GM12865 (cell line): ENCODE results near the gene WDR45B.

Experiments
- DNase-seq: peaks from one replicate; pipeline ENCODE4 v3.0.0; 2010; ENCODE audit warnings: low read depth
- H3K4me3 ChIP-seq: 2 replicates; pipeline ENCODE4 v1.5.1; 2011; ENCODE audit warnings: mild to moderate bottlenecking, low read depth, low read length, control low read depth
- CTCF ChIP-seq: IDR thresholded peaks from 2 replicates; pipeline ENCODE4 v1.5.1; 2011; ENCODE audit warnings: low read length, control low read depth, low read depth, inconsistent platforms; ENCODE audit not compliant: insufficient read depth; ENCODE audit errors: missing control alignments

Gene WDR45B

GRCh38 chr17:82649501-82650261, 1.4 kb upstream of the WDR45B start:
- H3K4me3 ChIP-seq, result no peak overlapping the region
- TF ChIP-seq CTCF, result no peak
- DNase-seq, result no peak

GRCh38 chr17:82648742-82649331, 593 bp upstream of the WDR45B start:
- no peak for DNase-seq
- H3K4me3 ChIP-seq, result peak overlapping the region; percentile 68
- no peak for TF ChIP-seq CTCF

- TF ChIP-seq CTCF, result peak; percentile 5
- peak overlapping the region; percentile 91 for H3K4me3 ChIP-seq
- DNase-seq, result peak; percentile 36
These were observed 565 bp downstream of the WDR45B start for GRCh38 chr17:82647593-82648164.

GRCh38 chr17:82645516-82645915, 2.7 kb downstream of the WDR45B start:
- no peak for TF ChIP-seq CTCF
- no peak overlapping the region for H3K4me3 ChIP-seq
- DNase-seq, result no peak

- TF ChIP-seq CTCF, result no peak
- no peak for DNase-seq
- H3K4me3 ChIP-seq, result no peak overlapping the region
These were observed 4.1 kb downstream of the WDR45B start for GRCh38 chr17:82644148-82644547.

GRCh38 chr17:82642022-82642421, 6.2 kb downstream of the WDR45B start:
- no peak for DNase-seq
- no peak for TF ChIP-seq CTCF
- H3K4me3 ChIP-seq, result no peak overlapping the region
